ENCODE data around the gene HSFX3.
"Not testable (repeated sequence)": the region's sequence is repeated elsewhere in the genome, so short reads cannot be mapped to it uniquely, and the experiment has no call there.

Gene HSFX3

GRCh38 chrX:149513825-149514428 is 35.8 kb downstream of the HSFX3 start:
- DNase-seq, result no peak

GRCh38 chrX:149512225-149512885 is 37.4 kb downstream of the HSFX3 start:
- DNase-seq, result peak; percentile 15

- no peak for DNase-seq
Measured at GRCh38 chrX:149511081-149511480, 38.6 kb downstream of the HSFX3 start.

GRCh38 chrX:149510386-149510785 is 39.3 kb downstream of the HSFX3 start:
- no peak for DNase-seq

- no peak for DNase-seq
Measured at GRCh38 chrX:149508467-149508866, 41.3 kb downstream of the HSFX3 start.

- no peak for DNase-seq
Measured at GRCh38 chrX:149506349-149506748, 43.4 kb downstream of the HSFX3 start.

GRCh38 chrX:149505671-149506070 is 44.1 kb downstream of the HSFX3 start:
- DNase-seq, result no peak

GRCh38 chrX:149504915-149505651 is 44.6 kb downstream of the HSFX3 start, which contains the start of gene IDS:
Gene IDS (minus strand): TSS chrX:149505306. CDS start chrX:149505137, 169 bp downstream.
- DNase-seq, result peak; percentile 86

- no peak for DNase-seq
Measured at GRCh38 chrX:149504226-149504914, 45.4 kb downstream of the HSFX3 start.

- DNase-seq, result peak; percentile 20
Measured at GRCh38 chrX:149503446-149503845, 46.3 kb downstream of the HSFX3 start.

GRCh38 chrX:149502923-149503322 is 46.8 kb downstream of the HSFX3 start:
- not testable (repeated sequence) for DNase-seq

- no peak for DNase-seq
Measured at GRCh38 chrX:149499766-149500165, 50.0 kb downstream of the HSFX3 start.

GRCh38 chrX:149498767-149499166 is 51.0 kb downstream of the HSFX3 start:
- no peak for DNase-seq
